Stimulated activated CD8-positive, alpha-beta memory T cell treated with anti-CD3 and anti-CD28 coated beads, Interleukin-4, amount 100 ng/mL, for 1 hour (primary cell): ENCODE data around the gene NCBP3.
A peak's percentile ranks its signal among the peaks of the same experiment; 100 is the strongest.
"Not testable (repeated sequence)": the region's sequence is repeated elsewhere in the genome, so short reads cannot be mapped to it uniquely, and the experiment has no call there.

Experiments used
- DNase-seq, 2 donors: peaks; one replicate each; pipeline ENCODE4 v3.0.0-alpha.2; 2020; ENCODE audit warnings: low read depth in 2 of 2, low spot score in 1 of 2

The NCBP3 gene

DNA sequence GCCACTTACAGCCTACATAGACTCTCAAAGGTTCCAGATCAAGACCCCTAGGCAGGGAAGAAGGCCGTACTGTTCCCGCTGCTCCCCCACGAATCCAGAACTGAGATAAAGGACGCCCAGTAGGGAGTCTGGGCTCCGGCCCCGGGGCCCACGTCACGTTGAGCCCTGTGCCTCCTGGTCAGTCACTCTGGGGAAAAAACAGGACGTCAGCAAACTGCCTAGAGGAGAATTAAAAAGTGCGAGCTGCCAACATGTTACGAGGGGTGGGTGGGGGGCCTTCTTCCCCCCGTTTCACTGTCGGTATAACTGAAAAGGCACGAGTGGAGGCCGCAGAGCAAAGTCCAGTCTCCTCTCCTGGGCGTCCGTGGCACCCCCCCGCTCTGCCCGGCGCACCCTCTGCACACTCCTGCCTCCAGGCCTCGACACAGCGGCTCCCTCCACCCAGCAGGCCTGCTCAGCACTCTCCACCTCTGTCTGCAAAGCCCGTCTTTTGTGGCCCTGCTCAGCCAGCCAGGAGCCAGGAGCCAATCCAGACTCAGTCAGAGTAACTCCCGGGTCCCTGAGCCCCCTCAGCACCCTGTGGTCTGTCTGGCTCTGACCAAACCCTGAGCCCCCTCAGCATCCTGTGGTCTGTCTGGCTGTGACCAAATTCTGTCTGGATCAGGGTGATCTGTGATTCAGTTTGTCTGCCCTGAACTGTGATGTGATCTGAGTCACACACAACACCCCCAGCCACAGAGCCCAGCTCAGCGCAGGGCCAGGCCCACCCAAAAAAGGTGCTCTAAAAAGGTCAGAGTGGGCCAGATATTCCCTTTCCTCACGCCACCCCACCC is 51.3 kb downstream of the NCBP3 start:
- peak; percentile 35 to 48 for DNase-seq

DNA sequence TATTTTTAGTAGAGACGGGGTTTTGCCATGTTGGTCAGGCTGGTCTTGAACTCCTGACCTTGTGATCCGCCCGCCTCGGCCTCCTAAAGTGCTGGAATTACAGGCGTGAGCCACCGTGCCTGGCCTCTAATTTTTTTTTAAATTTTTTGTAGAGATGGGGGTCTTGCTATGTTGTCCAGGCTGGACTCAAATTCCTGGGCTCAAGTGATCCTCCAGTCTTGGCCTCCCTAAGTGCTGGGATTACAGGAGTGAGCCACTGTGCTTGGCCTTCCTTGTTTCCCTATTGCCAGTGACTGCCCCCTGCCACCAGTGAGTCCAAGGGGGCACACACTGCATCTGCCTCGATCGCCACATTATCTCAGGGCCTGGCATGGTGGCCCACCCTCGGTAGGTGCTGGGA is 51.9 kb downstream of the NCBP3 start:
- not testable (repeated sequence) for DNase-seq

DNA sequence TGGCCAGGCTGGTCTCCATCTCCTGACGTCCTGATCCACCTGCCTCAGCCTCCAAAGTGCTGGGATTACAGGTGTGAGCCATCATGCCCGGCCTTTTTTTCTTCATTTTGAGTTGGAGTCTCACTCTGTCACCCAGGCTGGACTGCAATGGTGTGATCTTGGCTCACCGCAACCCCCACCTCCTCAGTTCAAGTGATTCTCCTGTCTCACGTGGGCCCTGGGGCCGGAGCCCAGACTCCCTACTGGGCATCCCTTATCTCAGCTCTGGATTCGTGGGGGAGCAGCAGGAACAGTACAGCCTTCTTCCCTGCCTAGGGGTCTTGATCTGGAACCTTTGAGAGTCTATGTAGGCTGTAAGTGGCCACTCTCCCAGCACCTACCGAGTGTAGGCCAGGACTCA is 52.8 kb downstream of the NCBP3 start:
- DNase-seq, result not testable (repeated sequence)

DNA sequence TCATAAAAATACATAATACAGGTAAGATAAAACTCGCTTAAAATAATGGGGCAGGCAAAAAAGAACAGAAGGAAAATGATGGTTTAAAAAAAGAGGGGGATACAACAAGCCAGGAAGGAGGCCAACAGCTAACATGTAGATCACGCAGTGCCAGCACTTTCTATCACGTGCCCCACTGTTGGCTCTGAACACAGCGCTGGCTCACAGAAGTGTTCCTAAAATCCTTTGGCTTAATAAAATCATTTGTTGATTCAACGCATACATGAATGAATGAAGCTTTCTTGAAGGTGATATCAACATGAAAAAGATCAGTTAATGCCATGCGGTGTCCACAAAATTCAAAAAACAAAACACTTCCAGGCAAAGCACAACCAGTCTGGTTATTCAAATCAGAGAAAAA is 53.6 kb downstream of the NCBP3 start:
- no peak for DNase-seq

DNA sequence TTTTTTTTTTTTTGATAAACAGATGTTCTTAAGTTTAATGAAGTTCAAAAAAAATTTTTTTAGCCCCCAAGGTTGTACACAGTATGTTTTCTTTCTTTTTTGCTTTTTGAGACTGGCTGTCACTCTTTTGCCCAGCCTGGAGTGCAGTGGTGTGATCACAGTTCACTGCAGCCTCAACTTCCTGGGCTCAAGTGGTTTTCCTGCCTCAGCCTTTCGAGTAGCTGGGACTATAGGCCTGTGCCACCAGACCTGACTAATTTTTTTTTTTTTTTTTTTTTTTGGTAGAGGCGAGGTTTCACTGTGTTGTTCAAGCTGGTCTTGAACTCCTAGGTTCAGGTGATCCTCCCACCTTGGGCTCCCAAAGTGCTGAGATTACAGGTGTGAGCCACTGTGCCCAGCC is 57.8 kb downstream of the NCBP3 start:
- DNase-seq, result no peak

DNA sequence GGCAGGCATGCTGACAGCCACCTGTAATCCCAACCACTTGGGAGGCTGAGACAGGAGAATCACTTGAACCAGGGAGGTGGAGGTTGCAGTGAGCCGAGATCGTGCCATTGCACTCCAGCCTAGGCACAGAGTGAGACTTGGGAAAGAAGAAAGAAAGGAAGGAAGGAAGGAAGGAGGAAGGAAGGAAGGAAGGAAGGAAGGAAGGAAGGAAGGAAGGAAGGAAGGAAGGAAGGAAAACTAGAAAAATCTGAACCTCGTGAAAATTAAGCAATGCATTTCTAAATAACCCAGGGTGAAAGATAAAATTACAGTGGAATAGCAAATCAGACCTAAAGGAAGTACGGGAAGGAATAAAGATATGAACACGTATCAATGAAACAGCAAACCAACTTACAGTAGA is 60.7 kb downstream of the NCBP3 start:
- DNase-seq, result not testable (repeated sequence)

DNA sequence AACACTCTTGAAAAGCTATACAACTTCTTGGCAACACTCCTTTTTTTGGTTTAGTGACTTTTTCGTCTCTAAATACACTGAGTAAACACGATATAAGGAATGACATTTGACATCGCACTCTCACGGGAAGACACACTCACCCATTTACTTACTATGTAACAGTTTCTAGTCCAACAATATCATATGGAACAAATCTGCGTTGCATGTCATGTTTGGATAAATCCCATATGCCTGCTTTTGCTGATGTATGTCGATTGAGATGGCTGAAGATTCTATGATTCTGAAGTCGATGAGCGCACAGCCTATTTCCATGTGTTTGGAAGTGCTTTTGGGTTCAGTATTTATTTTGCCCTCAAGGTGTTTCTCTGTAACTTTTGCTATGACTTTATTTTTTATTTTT is 63.3 kb downstream of the NCBP3 start:
- no peak for DNase-seq

DNA sequence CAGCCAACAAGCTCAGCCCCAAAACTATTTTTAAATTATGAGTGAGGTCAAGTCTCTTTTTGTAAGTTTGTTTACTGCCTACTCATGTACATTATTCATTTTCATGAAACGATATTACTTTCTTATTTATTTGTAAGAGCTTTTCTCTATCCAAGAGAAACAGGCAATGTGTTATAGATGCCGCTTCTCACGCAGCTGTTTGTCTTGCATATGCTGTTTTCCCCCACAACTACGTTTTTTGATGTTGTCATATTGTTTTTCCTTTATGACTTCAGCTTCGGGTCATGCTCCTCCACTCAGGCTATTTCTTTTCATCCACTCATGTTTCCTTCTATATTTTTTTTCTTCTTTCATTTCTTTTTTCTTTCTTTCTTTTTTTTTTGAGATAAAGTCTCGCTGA is 65.1 kb downstream of the NCBP3 start:
- no peak for DNase-seq

DNA sequence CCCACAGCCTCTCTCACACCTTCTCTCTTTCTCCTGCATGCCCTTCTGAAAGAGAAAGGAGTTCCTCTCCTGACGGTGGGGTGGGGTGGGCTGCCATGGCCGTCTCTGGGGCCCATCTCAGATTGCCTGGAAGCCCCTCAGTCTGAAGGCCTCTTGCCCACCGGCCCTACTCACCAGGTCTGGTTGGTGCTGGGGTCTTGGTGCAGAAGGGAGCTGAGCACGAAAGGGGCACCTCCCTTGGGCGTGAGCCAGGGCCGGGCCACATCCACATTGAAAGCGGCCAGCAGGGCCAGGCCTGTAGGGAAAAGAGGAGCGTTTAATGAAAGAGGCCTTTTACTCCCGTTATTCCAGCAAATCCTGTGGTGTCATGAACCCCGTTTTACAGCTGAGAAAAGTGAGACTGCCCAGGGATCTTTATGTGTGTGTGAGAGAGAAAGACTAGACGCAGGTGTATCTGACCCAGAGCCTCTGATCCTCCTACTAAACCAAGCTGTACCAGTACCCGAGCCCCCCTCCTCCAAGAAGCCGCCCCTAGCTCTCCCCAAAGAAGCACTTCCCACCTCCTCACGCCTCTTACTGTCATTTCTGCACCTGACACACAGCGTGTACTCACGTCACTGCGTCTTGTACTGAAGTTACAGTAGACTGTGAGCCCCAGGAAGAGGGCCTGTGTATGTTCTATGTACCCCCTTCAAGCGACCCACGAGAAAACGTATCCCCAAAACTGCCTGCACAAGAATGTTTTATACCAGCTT is 68.5 kb downstream of the NCBP3 start:
- no peak for DNase-seq

DNA sequence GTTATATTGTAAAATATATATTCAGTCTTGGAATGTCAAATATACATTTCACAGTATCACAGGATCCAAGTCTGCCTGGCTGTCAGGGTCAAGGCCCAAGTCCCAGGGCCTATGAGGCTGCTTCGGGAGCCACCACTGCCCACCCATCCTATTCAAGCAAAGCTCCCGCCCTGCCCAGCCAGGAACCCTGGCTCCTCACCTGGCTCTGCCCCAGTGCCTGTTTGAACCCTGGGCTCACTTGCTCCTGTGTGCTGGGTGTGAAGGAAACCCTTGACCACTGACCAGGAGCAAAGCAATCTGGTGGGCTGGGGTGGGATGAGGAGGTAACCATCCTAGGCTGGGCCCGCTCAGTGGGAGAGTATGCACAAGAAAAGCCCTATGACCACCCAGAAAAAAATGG is 72.1 kb downstream of the NCBP3 start:
- no peak for DNase-seq

DNA sequence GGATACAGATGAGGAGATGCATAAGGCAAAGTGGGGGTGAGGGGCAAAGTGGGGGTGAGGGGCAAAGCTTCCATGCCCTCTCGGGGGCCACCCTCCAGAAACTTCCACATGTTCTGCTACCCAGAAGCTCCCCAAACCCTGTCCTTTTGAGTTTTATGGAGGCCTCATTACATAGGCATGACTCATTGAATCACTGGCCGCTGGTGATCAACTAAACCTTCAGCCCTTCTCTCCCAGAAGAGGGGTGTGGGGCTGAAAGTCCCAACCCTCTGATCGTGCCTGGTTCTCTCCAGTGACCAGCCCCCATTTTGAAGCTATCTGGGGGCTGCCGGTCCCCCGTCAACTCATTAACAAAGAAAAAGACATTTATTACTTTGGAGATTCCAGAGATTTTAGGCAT is 72.5 kb downstream of the NCBP3 start:
- no peak for DNase-seq

DNA sequence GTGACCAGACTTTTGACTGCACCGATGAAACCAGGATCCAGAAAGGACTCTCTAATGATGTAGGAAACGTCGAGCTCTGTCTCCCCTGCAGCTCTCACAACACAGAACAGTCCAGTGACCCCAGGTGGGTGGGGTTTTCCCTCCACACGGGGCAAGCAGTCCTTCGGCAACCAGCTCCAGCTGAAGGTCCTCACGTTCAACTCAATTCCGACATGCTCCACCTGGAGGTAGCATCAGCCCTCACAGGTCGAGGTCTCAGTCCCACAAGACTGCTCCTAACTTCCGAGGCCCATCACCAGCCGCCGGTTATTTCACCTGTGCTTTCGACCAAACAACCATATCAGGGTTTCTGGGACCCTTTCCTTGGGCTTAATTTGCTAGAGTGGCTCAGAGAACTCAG is 73.3 kb downstream of the NCBP3 start:
- DNase-seq, result no peak

DNA sequence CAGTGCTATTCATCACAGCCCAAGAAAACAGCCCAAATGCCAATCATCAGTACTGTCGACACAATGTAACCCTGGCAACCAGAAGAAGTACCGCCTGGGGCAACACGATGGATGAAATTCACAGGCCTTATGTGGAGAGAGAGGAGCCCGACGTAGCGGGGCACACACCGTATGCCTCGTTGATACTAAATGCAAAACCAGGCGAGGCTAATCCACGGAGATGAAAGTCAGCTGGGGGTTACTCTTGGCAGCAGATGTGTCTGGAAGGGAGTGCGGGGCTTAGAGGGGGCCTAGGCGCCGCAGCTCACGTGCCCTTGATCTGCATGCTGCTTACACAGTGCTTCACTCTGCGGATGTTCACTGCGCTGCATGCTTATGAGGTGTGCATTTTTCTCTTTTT is 74.9 kb downstream of the NCBP3 start:
- DNase-seq, result no peak

DNA sequence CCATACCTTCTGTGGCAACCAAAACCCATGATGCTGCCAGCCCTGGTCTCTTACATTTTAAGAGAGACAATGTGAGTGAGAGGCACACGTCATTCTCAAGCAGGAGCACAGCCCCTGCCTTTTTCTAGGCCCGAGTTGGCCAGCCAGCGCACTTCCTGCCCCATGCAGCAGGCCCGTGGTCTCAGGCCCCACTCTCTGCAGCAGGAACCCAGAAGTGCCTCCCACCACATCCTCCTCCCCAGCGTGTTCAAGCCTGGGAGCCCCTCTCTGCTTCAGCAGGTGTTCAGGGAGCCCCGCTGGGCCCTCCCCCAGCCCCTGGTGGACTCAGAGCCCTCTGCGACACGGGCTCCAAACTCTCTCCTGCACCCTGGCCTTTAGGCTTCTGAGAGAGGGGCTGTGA is 75.6 kb downstream of the NCBP3 start:
- DNase-seq, result no peak

DNA sequence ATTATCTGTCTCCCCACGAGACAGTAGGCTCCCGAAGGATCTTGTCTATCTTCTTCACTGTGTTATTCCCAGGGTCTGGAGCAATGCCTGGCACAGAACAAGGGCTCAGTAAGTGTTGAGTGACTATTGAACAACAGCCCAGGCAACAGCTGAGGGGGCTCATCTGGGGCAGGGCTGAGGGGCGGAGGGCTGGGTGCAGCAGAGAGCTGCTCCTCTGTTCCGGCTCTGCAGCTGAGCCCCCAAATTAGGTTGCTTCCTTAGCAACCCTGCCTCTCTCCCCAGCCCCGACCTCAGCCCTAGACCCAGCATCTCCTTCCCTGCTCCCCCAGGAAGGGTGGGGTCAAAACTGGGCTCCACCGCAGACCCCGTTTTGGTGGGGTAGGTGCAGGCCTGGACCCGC is 77.3 kb downstream of the NCBP3 start:
- DNase-seq, result no peak

DNA sequence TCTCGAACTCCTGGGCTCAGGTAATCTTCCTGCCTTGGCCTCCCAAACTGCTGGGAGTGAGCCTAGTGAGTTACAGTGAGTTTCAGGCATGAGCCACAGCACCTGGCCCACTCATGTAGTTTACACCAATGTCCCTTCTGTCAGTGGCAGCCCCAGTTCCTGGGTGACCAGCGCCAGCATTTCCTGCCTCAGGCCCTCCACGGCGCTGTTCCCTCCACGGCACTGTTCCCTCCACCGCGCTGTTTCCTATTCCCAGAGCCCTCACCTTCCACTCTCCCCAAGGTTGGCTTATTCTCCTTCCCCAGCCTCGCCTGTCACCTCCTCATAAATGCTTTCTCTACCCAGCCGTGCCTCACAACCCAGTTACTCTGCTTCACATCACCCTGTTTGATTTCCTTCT is 77.7 kb downstream of the NCBP3 start:
- DNase-seq, result no peak

DNA sequence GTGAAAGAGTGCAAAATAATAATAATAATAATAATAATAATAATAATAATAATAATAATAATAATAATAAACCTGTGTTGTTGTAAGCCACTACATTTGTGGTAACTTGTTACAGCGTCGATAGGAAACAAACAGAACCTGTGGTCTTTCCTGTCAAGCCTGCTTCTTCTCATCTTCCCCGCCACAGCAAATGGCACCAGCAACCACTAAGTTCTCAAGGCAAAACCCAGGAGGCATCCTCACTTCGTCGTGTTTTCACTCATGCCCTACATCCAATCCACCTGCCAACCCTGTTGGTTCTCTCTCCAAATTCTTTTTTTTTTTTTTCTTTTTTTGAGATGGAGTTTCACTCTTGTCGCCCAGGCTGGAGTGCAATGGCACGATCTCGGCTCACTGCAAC is 79.3 kb downstream of the NCBP3 start:
- no peak for DNase-seq

DNA sequence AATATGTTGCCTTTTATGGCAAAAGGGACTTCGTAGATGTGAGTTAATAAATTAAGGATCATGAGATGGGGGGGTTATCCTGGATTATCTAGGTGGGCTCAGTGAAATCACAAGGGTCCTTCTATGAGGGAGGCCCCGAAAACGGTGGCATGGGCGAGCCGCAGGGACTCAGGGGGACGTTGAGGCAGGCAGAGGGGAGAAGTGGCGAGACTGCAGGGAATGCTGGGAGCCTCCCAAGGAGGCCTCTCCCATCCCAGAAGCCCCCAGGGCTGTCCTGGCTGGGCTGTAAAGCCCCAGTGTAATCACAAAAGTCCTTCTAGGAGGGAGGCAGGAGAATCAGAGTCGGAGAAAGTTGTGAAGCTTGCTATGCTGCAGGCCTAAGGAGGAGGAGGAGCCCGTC is 80.1 kb downstream of the NCBP3 start:
- no peak for DNase-seq

DNA sequence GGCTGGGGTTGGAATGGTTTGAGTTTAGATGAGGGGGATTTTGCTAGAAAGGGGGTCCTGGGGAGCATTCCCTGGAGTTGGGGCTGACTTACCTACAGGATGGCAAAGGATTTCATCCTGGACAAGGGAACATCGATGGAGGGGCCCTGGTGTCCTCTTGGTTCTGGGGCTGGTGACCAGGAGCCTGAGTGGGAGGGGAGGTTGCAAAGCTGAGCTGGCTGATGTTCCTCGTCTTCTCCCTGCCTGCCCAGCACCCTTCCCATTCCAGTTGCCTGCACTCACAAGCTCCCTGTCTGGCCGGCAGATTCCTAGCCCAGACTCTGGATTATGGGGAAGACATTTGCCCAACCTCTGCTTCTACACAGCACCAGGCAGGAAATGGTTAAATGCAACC is 82.3 kb downstream of the NCBP3 start:
- no peak for DNase-seq

DNA sequence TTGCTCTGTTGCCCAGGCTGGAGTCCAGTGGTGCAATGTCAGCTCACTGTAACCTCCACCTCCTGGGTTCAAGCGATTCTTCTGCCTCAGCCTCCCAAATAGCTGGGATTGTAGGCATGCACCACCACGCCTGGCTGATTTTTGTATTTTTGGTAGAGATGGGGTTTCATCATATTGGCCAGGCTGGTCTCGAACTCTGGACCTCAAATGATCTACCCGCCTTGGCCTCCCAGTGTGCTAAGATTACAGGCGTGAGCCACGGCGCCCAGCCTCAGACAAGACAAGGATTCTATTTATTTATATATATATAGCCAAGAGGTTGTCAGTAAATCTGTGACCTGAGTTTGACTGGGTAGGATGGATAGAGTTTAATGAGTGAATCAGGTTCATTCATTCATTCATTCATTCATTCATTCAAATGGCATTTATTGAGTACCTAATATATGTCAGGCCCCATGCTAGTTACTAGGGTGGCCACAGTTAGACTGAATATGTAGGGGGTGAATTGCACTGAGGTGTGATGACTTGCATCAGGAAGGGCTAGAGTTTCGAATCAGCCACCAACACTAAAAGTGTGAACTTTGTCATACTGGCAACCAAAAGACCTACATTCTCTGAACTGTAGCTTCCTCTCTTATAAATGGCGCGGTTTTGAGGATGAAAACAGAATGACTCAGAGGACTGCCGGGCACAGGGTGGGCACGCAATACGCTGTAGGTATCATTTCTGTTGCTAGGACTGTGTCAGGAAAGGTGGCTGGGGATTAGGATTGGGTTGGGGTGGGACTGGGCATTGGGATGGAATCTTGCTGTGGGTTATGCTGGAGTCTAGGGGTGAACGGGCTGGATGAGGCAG is 82.9 kb downstream of the NCBP3 start:
- no peak for DNase-seq

DNA sequence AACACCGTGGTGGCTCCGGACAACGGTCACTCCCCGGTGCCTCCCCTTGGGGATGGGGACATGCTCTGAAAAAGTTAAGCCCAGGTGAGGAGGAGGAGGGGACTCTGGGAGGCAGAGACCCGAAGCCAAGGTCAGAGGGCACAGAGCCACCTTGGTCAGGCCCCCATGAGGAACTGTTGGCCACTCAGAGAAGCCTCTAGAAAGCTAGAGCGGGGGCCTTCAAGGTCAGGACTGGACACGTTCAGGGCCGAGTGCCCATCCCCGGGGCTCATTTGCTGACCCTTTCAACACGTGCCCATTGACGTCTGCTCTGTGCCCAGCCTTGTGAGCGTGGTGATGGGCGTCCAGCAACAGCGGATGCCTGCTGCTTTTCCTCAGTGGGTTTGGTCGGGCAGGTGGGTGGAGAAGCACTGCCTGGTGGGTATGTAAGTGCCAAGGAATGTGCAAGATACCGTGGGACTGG is 84.1 kb downstream of the NCBP3 start:
- no peak for DNase-seq
